Inflammatory macrophage treated with lipopolysaccharide for 1 hour (primary cell): Measurements from ENCODE around the gene CACNA1E.

Source experiments
- DNase-seq, 2 donors: peaks; one replicate each; pipeline ENCODE4 v3.0.0-alpha.2; 2020 to 2022

The CACNA1E gene

GRCh38 chr1:181718034-181718433 lies 234.7 kb downstream of the CACNA1E start:
- no peak for DNase-seq

DNA sequence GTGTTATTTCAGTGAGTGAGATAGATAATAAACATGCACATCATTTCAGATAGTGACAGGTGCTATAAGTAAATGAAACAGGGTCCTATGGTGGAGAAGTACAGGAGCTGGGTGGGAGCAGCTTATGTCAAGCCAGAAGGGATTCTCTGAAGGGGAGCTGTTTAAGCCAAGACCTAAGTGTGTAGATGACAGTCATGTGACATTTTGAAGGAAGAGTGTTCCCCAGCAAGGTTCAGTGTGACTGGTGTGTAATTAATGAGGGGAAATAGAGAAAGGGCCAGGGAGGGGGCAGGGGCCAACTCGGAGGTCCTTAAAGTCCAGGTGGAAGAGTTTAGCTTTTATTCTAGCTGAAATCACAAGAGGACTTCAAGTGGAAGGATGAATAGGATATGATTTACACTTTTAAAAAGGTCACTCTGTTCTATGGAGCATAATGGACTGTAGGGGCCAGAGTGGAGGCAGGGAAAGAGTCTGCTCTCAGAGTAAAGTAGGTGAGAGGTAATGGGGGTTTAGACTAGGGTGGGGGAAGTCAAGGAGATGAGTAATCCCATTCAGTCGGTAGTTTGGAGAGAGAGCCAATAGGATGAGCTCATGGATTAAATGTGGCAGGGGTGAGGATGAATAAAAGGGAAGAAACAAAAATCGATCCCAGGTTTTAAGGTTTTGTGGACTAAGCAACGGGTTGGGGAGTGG lies 243.1 kb downstream of the CACNA1E start:
- DNase-seq: no peak

DNA sequence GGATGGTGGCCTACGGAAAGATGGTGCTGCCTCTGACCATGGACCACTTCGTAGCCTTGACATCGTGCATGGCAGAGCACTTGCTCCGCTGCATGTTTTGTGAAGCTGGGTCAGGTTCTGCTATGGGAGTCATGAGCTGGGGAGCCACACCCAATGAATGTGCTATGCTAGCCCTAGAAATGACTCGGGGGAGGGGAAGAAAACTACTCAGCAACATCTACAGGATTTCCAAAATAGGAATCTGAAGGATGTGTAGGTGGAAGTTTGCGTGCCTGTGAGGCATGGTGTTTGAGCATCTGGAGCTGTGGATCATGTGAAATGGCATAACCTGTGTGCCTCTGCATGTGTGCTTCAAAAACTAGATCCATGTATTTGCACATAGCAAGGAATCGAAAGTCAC lies 247.3 kb downstream of the CACNA1E start:
- no peak for DNase-seq

DNA sequence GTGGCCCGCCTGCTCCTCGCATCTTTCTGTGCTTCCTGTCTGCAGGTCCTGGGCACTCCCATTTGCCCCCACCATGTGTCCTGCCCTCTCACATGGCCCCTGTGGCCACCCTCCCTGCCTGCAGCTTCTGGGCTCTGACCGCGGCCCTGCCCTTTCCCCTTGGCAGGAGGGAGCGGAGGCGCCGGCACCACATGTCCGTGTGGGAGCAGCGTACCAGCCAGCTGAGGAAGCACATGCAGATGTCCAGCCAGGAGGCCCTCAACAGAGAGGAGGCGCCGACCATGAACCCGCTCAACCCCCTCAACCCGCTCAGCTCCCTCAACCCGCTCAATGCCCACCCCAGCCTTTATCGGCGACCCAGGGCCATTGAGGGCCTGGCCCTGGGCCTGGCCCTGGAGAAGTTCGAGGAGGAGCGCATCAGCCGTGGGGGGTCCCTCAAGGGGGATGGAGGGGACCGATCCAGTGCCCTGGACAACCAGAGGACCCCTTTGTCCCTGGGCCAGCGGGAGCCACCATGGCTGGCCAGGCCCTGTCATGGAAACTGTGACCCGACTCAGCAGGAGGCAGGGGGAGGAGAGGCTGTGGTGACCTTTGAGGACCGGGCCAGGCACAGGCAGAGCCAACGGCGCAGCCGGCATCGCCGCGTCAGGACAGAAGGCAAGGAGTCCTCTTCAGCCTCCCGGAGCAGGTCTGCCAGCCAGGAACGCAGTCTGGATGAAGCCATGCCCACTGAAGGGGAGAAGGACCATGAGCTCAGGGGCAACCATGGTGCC lies 249.1 kb downstream of the CACNA1E start:
- DNase-seq: no peak

- no peak for DNase-seq
Observed at GRCh38 chr1:181733486-181733885, 250.2 kb downstream of the CACNA1E start.

GRCh38 chr1:181737056-181737455 lies 253.7 kb downstream of the CACNA1E start:
- no peak for DNase-seq

- DNase-seq: no peak
Observed at GRCh38 chr1:181739214-181739613, 255.9 kb downstream of the CACNA1E start.

DNA sequence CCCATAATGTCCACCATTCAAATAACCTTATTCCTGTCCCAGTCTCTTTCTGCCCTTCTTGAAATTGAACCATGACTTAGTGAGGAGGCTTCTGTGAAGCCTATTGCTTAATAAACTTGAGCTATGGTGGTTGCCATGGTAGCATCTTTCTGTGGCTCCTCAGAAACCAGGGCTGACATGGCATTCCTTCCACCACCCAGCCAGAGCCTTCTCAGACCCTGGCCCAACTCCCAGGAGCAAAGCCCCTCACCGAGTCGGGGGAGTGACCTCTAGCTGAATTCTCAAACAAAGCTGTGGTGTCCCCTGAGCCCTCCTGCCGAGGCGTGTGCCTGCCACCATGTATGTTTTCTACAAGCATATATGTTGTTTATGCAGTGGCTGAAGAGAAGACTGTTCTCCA lies 259.1 kb downstream of the CACNA1E start:
- DNase-seq: no peak

DNA sequence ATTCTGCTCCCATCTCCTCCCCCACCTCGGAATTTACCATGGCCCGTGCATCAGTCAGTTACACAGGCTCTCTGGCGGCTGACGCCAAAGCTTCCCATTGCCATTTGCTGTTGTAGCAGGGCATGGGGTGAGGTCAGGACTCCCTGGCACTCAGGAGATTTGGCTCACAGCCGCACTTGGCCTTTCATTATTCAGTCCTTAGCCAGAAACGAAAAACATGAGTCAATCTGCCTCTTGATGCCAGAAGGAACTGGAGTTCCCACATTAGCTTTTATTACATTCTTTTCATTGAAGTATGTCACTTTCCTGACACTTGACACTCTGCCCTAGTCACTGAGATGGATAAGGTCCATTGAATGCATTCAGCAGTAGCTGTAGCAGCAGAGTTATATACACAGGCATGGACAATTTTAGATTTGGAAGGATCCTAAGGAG lies 260.6 kb downstream of the CACNA1E start:
- DNase-seq: no peak

DNA sequence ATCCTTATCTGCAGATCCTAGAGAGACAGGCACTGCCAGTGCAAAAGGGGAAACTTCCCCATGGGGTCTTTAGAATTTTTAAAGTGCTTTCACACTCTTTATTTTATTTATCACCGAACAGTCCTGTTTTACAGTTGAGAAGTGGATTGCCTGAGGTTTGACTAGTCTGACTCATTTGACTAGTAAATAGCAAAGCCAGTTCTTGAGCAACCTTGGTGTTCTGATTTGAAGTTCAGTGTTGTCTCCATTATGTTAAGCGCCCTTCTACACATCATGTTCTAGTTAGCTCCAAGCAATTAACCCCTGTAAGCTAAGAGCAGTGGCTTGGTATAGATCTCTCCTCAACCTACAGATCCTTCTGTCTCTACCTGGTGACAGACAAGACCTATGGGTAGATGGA lies 262.9 kb downstream of the CACNA1E start:
- DNase-seq: no peak

- no peak for DNase-seq
Observed at GRCh38 chr1:181748013-181748412, 264.7 kb downstream of the CACNA1E start.

DNA sequence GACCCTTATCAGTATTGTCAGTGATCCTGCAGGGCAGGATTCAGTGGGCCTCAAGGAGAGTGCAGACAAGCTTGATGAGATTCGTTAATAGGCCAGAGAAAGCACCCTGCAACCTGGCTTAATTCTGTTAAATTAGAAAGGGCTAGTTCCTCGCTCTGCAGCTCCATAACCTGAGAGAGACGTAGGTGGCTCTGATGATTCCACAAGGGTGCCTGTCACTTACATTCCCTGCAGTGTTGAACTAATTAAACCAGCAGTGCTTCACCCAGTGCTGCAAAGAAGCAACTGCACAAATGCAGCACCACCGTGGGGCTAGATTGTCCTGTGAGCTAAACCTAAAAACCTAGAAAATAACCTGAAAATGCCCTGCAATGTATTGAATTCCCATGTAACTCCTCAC lies 270.8 kb downstream of the CACNA1E start:
- DNase-seq: no peak

GRCh38 chr1:181759481-181759880 lies 276.2 kb downstream of the CACNA1E start:
- DNase-seq: no peak

DNA sequence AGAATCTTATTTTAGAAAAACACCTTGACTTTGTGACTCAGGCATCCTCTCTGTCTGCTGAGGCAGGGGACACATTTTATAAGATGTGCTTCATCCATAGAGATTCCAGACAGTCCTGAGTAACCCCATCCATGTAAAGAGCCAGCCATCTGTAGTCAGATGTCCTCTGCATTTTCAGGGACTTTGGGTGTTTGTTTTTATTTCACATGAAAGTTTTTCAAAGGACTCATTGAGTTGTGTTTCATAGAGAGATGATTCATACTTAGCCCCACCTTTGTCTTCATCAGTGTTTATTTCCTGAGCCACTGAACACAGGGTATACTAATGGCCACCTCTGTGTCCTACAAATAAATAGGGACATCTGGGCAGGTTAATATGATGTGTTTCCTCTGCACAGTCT lies 280.4 kb downstream of the CACNA1E start:
- no peak for DNase-seq

DNA sequence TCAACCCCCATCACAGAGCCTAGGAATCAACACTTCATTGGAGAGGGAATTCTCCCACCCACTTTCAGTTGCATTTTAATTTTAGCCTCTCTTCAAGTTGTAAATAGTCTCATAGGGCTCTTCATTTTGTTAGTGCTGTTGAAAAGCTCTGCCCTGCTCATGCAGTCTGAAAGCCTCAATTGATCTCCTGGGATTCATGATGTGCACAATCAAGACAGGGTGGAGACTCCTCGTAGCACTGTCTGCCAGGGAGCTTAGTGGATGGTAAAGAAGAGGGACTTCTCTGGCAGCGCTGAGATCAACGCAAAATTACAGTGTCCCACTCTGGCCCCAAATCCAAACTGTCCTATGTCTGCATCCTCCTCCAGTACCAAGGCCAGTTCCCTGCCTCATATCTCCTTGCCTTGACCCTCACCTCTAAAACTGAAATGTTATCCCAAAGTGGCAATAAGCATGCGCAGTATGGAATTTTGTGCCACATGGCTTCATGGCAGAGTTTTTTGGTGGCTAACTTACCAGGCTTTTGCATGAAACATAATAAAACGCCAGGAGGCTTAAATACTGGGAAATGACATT lies 282.2 kb downstream of the CACNA1E start:
- no peak for DNase-seq

DNA sequence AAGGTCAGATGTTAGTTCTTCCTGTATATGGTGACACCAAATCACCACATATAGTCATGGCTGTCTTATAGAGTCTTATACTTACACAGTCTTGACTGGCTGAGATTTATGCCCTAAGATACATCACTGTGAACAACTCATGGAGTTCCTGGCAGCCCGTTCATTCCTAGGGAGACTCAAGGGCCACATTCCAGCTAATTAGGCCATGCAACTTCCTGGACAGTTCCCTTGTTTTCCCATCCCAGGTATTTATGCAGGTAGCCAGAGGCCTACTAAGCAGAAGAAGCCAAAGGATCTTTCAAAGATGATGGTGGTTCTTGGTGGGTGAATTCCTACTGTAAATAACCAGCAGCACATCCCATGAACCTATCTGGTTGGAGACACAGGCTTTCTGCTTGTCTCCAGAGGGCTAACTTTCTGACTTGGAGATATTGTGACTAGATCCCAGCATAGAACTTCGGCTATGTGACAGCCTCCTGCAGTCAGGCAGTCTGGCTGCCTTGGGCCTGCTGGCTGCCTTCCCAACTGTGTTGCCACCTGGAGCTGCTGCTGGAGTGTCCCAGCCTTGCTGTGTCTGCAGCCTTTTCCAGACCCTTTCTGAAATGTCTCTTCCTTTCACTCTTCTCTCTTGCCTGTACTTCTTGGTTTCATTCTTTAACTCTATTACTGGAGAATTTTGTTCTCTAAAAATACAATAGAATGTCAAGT lies 283.8 kb downstream of the CACNA1E start:
- DNase-seq: no peak

DNA sequence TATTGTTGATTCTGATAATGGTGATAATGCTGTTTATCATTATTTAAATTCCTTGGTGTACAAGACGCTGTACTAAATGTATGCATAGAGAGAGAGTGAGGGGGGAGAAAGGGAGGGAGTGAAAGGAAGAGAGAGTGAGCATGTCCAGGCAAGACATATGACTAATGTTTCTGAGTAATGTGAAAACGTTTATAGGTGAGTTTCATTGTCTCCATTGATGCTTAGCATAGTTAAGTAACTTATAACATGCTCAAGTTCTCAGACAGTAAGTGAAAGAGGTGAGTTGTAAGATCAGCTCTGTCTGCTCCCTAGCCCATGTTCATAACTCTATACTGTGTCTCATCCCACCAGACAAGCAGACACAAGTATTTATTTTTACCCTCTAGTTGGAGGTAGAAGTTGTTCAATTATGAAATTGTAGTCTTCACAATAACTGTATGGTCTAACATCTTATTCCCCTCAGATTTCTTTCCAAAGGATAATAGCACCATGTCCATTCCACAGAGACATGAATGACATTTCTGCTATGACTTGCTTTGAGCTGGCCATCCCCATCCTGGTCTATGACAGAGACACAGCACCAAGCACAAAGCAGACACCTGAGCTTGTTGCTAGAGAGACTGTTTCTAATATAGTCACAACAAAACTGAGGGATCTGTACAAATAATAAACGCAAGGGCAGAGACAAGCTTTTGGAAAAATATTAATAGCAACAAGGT lies 285.1 kb downstream of the CACNA1E start:
- DNase-seq: no peak

DNA sequence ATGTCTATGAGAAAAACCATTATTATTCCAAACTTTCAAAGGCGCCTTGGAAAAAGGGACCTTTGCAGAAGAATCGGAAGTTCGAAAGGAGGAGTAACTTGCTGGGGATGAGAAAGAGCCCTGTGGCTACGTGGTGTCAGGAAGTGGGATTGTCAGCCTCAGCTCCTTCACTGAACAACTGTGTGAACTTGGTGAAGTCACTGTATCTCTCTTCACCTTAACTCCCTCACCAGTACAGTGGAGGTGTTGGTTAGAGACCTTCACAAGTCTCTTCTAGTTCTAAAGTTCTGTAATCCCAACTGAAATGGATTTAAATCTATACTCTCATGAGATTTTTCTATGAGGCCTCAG lies 285.6 kb downstream of the CACNA1E start:
- no peak for DNase-seq

GRCh38 chr1:181769846-181770245 lies 286.5 kb downstream of the CACNA1E start:
- DNase-seq: no peak

DNA sequence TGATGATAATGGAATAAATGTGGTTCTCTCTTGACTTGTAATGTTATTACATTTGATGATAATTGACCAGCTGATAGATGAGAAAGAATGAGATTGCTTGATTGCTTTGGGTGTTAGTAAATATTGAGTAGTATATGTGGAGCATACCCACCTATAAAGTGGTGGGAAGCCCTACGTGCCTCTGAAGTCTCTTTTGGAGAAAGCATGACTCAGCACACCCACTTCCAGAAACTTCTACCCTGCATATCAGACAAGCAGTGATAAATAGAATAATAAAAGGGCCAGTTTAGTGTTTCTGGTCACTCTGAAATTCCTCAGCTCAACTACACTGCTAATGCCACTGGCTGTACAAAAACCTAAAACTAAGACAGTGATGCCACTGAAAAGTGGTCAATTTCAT lies 289.4 kb downstream of the CACNA1E start:
- no peak for DNase-seq

- DNase-seq: no peak
Observed at GRCh38 chr1:181776044-181776443, 292.7 kb downstream of the CACNA1E start.

DNA sequence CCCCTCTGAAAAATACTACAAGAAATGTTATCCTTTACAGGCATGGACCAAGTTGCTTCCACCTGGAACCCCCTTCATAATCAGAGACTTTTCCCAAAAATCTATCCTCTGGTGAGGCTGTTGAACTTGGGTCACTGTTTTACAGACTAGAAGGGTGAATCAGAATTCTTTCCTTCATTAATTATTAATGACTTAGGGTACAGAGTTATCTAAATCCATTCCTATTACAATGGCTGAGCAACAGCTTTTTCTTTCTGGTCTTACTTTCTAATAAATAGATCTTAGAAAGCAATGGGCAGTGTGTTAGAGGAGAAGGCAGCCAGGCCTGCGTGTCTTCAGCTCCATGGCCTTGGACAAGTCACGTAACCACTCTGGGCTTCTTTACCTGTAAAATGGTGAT lies 294.0 kb downstream of the CACNA1E start:
- no peak for DNase-seq

DNA sequence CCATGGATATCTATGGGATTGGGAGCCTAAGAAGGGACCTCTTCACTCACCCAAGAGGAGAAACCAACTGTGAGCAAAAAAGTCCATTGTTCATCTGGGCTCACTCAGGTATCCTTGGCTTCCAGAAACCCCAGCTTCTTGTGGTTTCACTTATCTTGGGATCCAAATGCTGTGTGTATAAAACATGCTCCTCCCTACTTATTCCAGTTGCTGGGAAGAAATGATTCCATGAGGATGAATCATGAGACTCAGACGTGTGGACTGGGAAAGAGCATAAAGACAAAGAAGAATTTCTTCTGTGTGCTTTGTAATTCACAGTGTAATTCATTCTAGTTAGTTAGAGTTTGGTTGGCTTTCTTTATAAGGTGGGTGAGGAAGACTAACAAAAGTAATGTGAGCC lies 294.5 kb downstream of the CACNA1E start:
- no peak for DNase-seq
